HG02623 (cell line): Measurements from ENCODE around the gene GEMIN2.
"Not testable (repeated sequence)": the region's sequence is repeated elsewhere in the genome, so short reads cannot be mapped to it uniquely, and the experiment has no call there.

Experiments used
- ATAC-seq: cut with Tn5 transposase; IDR thresholded peaks from one replicate; pipeline ENCODE4 v1.9.1; 2021; ENCODE audit warnings: moderate library complexity; ENCODE audit not compliant: unreplicated experiment

Gene GEMIN2

GRCh38 chr14:39114073-39114838, at the start of gene GEMIN2:
Gene GEMIN2 (plus strand): TSS chr14:39114323. CDS start chr14:39114339, 16 bp downstream.
- peak; percentile 94 for ATAC-seq

- not testable (repeated sequence) for ATAC-seq
Measured at GRCh38 chr14:39069169-39069805, 44.8 kb upstream of the GEMIN2 start.

GRCh38 chr14:39069923-39070322, 44.2 kb upstream of the GEMIN2 start:
- no peak for ATAC-seq

GRCh38 chr14:39071096-39071495, 43.0 kb upstream of the GEMIN2 start:
- ATAC-seq, result no peak

GRCh38 chr14:39080886-39081285, 33.2 kb upstream of the GEMIN2 start:
- no peak for ATAC-seq

GRCh38 chr14:39083127-39083526, 31.0 kb upstream of the GEMIN2 start:
- no peak for ATAC-seq

- ATAC-seq, result no peak
Measured at GRCh38 chr14:39085933-39086332, 28.2 kb upstream of the GEMIN2 start.

- ATAC-seq, result no peak
Measured at GRCh38 chr14:39087493-39087892, 26.6 kb upstream of the GEMIN2 start.

GRCh38 chr14:39090548-39091111, 23.5 kb upstream of the GEMIN2 start:
- no peak for ATAC-seq

GRCh38 chr14:39091716-39092115, 22.4 kb upstream of the GEMIN2 start:
- ATAC-seq, result no peak

- no peak for ATAC-seq
Measured at GRCh38 chr14:39094515-39094914, 19.6 kb upstream of the GEMIN2 start.

GRCh38 chr14:39097159-39097558, 17.0 kb upstream of the GEMIN2 start:
- ATAC-seq, result no peak

GRCh38 chr14:39099215-39099614, 14.9 kb upstream of the GEMIN2 start:
- not testable (repeated sequence) for ATAC-seq

GRCh38 chr14:39099748-39100147, 14.4 kb upstream of the GEMIN2 start:
- no peak for ATAC-seq

GRCh38 chr14:39102265-39102968, 11.7 kb upstream of the GEMIN2 start:
- peak; percentile 3 for ATAC-seq

- peak; percentile 94 for ATAC-seq
Measured at GRCh38 chr14:39102969-39103957, 10.9 kb upstream of the GEMIN2 start, which contains the start of gene SEC23A. Gene SEC23A (minus strand): TSS chr14:39103235. CDS start chr14:39096118, 7,117 bp downstream.

- ATAC-seq, result not testable (repeated sequence)
Measured at GRCh38 chr14:39104078-39104801, 9.9 kb upstream of the GEMIN2 start.

GRCh38 chr14:39107591-39107996, 6.5 kb upstream of the GEMIN2 start:
- ATAC-seq, result peak; percentile 21

GRCh38 chr14:39108791-39109190, 5.3 kb upstream of the GEMIN2 start:
- ATAC-seq, result no peak
